Muscle of back (tissue), 10 donors: ENCODE results near the gene NT5DC2. TPM values are rescaled to one million over a fixed set of nuclear protein-coding genes. Genes with fewer than 3 reads are reported as not detected.

Experiments
- polyA plus RNA-seq, 10 donors: library from polyadenylated mRNA; unstranded; fragments of 120-200 nt; gene quantifications; one replicate each; pipeline ENCODE4 v1.2.1, GENCODE V29; 2013; ENCODE audit not compliant: insufficient read length in 10 of 10

The NT5DC2 gene
- polyA plus RNA-seq, 10 donors = 68.1 to 146 (median 93.2) TPM

Other genes with a start within 250 kb of the NT5DC2 start
- 1 to 10 TPM; 2.5 to 8.1 (median 3.5) TPM for gene GLYCTK, start 246.0 kb downstream of the NT5DC2 start, polyA plus RNA-seq
- 1 to 10 TPM; 2.4 to 8.4 (median 4.5) TPM for gene DNAH1, start 217.5 kb downstream of the NT5DC2 start, polyA plus RNA-seq
- gene BAP1, start 123.8 kb downstream of the NT5DC2 start, polyA plus RNA-seq = 10 to 100 TPM; 39.1 to 58.9 (median 50.4) TPM
- gene PHF7, start 123.2 kb downstream of the NT5DC2 start, polyA plus RNA-seq = 10 to 100 TPM in 2 of 10 donors, 1 to 10 TPM in 8; 6.5 to 13.1 (median 8.7) TPM
- 10 to 100 TPM; 10.2 to 15.6 (median 13.3) TPM for gene SEMA3G, start 88.8 kb downstream of the NT5DC2 start, polyA plus RNA-seq
- gene TNNC1, start 79.8 kb downstream of the NT5DC2 start, polyA plus RNA-seq = 1,000 to 10,000 TPM in 1 of 10 donors, 100 to 1,000 TPM in 9; 325 to 1,057 (median 613) TPM
- 10 to 100 TPM; 54.2 to 96.6 (median 64.4) TPM for gene NISCH, start 78.3 kb downstream of the NT5DC2 start, polyA plus RNA-seq
- 10 to 100 TPM; 29.3 to 65.0 (median 46.0) TPM for gene STAB1, start 38.5 kb downstream of the NT5DC2 start, polyA plus RNA-seq
- 10 to 100 TPM in 6 of 10 donors, 1 to 10 TPM in 4; 7.1 to 18.7 (median 12.6) TPM for gene UQCC5, start 2.7 kb upstream of the NT5DC2 start, polyA plus RNA-seq
- gene PBRM1, start 152.1 kb upstream of the NT5DC2 start, polyA plus RNA-seq = 10 to 100 TPM; 38.1 to 62.2 (median 46.3) TPM
- gene GNL3, start 152.2 kb upstream of the NT5DC2 start, polyA plus RNA-seq = 100 to 1,000 TPM in 1 of 10 donors, 10 to 100 TPM in 9; 79.4 to 101 (median 86.5) TPM
- gene GLT8D1, start 171.9 kb upstream of the NT5DC2 start, polyA plus RNA-seq = 100 to 1,000 TPM in 1 of 10 donors, 10 to 100 TPM in 9; 72.0 to 105 (median 84.0) TPM
- gene SPCS1, start 172.2 kb upstream of the NT5DC2 start, polyA plus RNA-seq = 100 to 1,000 TPM in 1 of 10 donors, 10 to 100 TPM in 9; 76.8 to 100 (median 87.9) TPM
- gene NEK4, start 237.1 kb upstream of the NT5DC2 start, polyA plus RNA-seq = 10 to 100 TPM in 8 of 10 donors, 1 to 10 TPM in 2; 8.6 to 13.6 (median 11.0) TPM
- gene ITIH1, start 243.7 kb upstream of the NT5DC2 start, polyA plus RNA-seq = under 1 TPM in 3 of 10 donors, not detected in 7; 0.19 to 0.92 (median 0.33) TPM